ENCODE data around the gene ZNF441. TPM values are rescaled to one million over a fixed set of nuclear protein-coding genes. Genes with fewer than 3 reads are reported as not detected.

ZNF441 gene
- total and polyA plus RNA-seq, 10 of the 15 experiments (the other 5 are each of a cell fraction or from before 2014, with no cell fraction given) = 1.0 to 9.4 (median 4.3) TPM

DNA sequence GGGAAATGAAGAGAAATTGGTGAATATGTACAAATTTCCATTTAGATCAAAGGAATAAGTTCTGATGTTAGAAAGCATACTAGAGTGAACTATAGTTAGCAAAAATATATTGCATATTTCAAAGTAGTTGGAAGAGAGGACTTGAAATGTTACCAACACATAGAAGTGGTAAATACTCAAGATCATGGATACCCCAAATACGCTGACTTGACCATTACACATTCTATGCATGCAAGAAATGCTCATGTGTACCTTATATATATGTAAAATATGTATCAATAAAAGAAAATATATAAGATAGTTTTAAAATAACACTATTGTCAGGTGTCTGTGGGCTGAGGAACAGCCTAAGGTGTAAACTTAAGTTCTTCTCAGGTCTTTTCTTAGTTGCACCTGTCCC, 17.0 kb downstream of the ZNF441 start:
- FAIRE-seq = no peak

More for the DNA sequence above, 17.0 kb downstream of the ZNF441 start:
- in situ Hi-C loops (cut with MboI) (no loop called here), intact Hi-C loops (cut with micrococcal nuclease; ENCODE audit: unreplicated experiment) (no loop called here)
- WGBS (ENCODE audit: insufficient coverage, insufficient replicate concordance, low lambda C conversion rate, missing lambda C conversion rate) = 96% methylated on average over 1 of the region's 1 CpG
- Histone ChIP-seq H3K9me3 (replicated peaks; ENCODE audit: control insufficient read depth, insufficient read depth, low read length) (peaks cover 43% of the 10 kb centered on the region), H4K20me1 (ENCODE audit: control insufficient read depth, insufficient read depth) (no peaks in the 10 kb centered on the region), H3K4me3 (no peak overlapping the region), H3K27me3 (replicated peaks in 1 of 2; ENCODE audit: control insufficient read depth in 2 of 2, insufficient read depth in 2 of 2, low read length in 1 of 2) (no peaks in the 10 kb centered on the region), H3K36me3 (ENCODE audit: control insufficient read depth in 2 of 2, insufficient read depth in 2 of 2, low read length in 1 of 2) (peaks cover 3 to 10% of the 10 kb centered on the region in 2 experiments), H3K4me1 (ENCODE audit: control insufficient read depth, insufficient read depth, low read length) (no peaks in the 10 kb centered on the region), H3K4me2 (ENCODE audit: control insufficient read depth, insufficient read depth) (no peak overlapping the region), H3K9ac (ENCODE audit: control insufficient read depth, insufficient read depth, low read length) (no peak overlapping the region), H2AFZ (ENCODE audit: control insufficient read depth, low read depth, low read length) (no peak overlapping the region), H3K79me2 (ENCODE audit: control insufficient read depth, insufficient read depth, low read length) (no peaks in the 10 kb centered on the region), H3K27ac (ENCODE audit: control insufficient read depth, insufficient read depth) (no peak overlapping the region)
- no peak for DNase-seq (ENCODE audit: low read depth, low spot score)
- no peak for ATAC-seq
- ChIA-PET RAD21 (ENCODE audit: unreplicated experiment) (no interaction called here), POLR2A (no interaction called here), CTCF (no interaction called here), SMC1A (ENCODE audit: uncharacterized antibody, unreplicated experiment) (no interaction called here)
- no TSS peak for BruUV-seq (replicated peaks)
- TF ChIP-seq TBL1XR1 (IDR thresholded peaks at IDR 0.05; ENCODE audit: low read depth, low read length) = no peak
- no peak for TF ChIP-seq CHD2 (IDR thresholded peaks at IDR 0.05; ENCODE audit: borderline replicate concordance, low read depth, low read length)
- TF ChIP-seq RUNX3 (IDR thresholded peaks at IDR 0.05; ENCODE audit: low read length) = no peak
- TF ChIP-seq, protein P1, sequence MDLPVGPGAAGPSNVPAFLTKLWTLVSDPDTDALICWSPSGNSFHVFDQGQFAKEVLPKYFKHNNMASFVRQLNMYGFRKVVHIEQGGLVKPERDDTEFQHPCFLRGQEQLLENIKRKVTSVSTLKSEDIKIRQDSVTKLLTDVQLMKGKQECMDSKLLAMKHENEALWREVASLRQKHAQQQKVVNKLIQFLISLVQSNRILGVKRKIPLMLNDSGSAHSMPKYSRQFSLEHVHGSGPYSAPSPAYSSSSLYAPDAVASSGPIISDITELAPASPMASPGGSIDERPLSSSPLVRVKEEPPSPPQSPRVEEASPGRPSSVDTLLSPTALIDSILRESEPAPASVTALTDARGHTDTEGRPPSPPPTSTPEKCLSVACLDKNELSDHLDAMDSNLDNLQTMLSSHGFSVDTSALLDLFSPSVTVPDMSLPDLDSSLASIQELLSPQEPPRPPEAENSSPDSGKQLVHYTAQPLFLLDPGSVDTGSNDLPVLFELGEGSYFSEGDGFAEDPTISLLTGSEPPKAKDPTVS (IDR thresholded peaks at IDR 0.05; ENCODE audit: low read depth, low read length) = no peak
- TF ChIP-seq EP300 (IDR thresholded peaks at IDR 0.05; ENCODE audit: borderline replicate concordance in 1 of 2, control insufficient read depth in 1 of 2, low read depth in 2 of 2, low read length in 2 of 2) = no peak
- no peak for TF ChIP-seq SP1 (IDR thresholded peaks at IDR 0.05; ENCODE audit: low read depth, low read length)
- TF ChIP-seq LARP7 (IDR thresholded peaks at IDR 0.05) = no peak
- TF ChIP-seq, protein P2, sequence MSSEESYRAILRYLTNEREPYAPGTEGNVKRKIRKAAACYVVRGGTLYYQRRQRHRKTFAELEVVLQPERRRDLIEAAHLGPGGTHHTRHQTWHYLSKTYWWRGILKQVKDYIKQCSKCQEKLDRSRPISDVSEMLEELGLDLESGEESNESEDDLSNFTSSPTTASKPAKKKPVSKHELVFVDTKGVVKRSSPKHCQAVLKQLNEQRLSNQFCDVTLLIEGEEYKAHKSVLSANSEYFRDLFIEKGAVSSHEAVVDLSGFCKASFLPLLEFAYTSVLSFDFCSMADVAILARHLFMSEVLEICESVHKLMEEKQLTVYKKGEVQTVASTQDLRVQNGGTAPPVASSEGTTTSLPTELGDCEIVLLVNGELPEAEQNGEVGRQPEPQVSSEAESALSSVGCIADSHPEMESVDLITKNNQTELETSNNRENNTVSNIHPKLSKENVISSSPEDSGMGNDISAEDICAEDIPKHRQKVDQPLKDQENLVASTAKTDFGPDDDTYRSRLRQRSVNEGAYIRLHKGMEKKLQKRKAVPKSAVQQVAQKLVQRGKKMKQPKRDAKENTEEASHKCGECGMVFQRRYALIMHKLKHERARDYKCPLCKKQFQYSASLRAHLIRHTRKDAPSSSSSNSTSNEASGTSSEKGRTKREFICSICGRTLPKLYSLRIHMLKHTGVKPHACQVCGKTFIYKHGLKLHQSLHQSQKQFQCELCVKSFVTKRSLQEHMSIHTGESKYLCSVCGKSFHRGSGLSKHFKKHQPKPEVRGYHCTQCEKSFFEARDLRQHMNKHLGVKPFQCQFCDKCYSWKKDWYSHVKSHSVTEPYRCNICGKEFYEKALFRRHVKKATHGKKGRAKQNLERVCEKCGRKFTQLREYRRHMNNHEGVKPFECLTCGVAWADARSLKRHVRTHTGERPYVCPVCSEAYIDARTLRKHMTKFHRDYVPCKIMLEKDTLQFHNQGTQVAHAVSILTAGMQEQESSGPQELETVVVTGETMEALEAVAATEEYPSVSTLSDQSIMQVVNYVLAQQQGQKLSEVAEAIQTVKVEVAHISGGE (CRISPR knock-in tag; IDR thresholded peaks at IDR 0.05) = no peak
- no peak for TF ChIP-seq IKZF2 (IDR thresholded peaks at IDR 0.05)
- TF ChIP-seq, protein P3, sequence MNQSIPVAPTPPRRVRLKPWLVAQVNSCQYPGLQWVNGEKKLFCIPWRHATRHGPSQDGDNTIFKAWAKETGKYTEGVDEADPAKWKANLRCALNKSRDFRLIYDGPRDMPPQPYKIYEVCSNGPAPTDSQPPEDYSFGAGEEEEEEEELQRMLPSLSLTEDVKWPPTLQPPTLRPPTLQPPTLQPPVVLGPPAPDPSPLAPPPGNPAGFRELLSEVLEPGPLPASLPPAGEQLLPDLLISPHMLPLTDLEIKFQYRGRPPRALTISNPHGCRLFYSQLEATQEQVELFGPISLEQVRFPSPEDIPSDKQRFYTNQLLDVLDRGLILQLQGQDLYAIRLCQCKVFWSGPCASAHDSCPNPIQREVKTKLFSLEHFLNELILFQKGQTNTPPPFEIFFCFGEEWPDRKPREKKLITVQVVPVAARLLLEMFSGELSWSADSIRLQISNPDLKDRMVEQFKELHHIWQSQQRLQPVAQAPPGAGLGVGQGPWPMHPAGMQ (IDR thresholded peaks at IDR 0.05; ENCODE audit: borderline replicate concordance) = no peak
